Karpas-422 (cell line): ENCODE data around the gene PRDM16. TPM values are rescaled to one million over a fixed set of nuclear protein-coding genes. Genes with fewer than 3 reads are reported as not detected.

Experiments used
- DNase-seq: peaks from one replicate; pipeline ENCODE4 v3.0.0-alpha.2; 2015
- H2AFZ ChIP-seq: fragments of 200-600 bp; sonication (generic); 2 replicates; pipeline ENCODE4 v1.6.1; 2014; ENCODE audit warnings: antibody characterized with exemption, low read length, mixed read lengths
- H3K27ac ChIP-seq: fragments of 200-600 bp; sonication (generic); 2 replicates; pipeline ENCODE4 v1.5.1; 2014; ENCODE audit warnings: mild to moderate bottlenecking, low read length, moderate library complexity
- H3K27me3 ChIP-seq: fragments of 200-600 bp; sonication (generic); 2 replicates; pipeline ENCODE4 v1.6.1; 2014; ENCODE audit warnings: low read length, mixed read lengths
- H3K36me3 ChIP-seq: fragments of 200-600 bp; sonication (generic); 2 replicates; pipeline ENCODE4 v1.6.1; 2014; ENCODE audit warnings: low read length, mixed read lengths; ENCODE audit not compliant: insufficient read depth
- H3K4me1 ChIP-seq: fragments of 200-600 bp; sonication (generic); 2 replicates; pipeline ENCODE4 v1.6.1; 2014; ENCODE audit warnings: mild to moderate bottlenecking, low read length, mixed read lengths
- H3K4me2 ChIP-seq: fragments of 200-600 bp; sonication (generic); 2 replicates; pipeline ENCODE4 v1.6.1; 2014; ENCODE audit warnings: low read length, low read depth, mild to moderate bottlenecking; ENCODE audit not compliant: poor library complexity, severe bottlenecking
- H3K4me3 ChIP-seq: fragments of 200-600 bp; sonication (generic); 2 replicates; pipeline ENCODE4 v1.5.1; 2014; ENCODE audit warnings: mild to moderate bottlenecking, antibody characterized with exemption, low read length, mixed read lengths
- H3K79me2 ChIP-seq: fragments of 200-600 bp; sonication (generic); 2 replicates; pipeline ENCODE4 v1.6.1; 2014; ENCODE audit warnings: mild to moderate bottlenecking, low read length, mixed read lengths
- H3K9ac ChIP-seq: fragments of 200-600 bp; sonication (generic); 2 replicates; pipeline ENCODE4 v1.6.0; 2014; ENCODE audit warnings: low read length
- H3K9me2 ChIP-seq: fragments of 200-600 bp; sonication (generic), shearing (Covaris generic); replicated peaks from 2 replicates; pipeline ENCODE4 v1.6.0; 2014; ENCODE audit warnings: mild to moderate bottlenecking, low read length, moderate library complexity; ENCODE audit not compliant: insufficient read depth
- H3K9me3 ChIP-seq: fragments of 300-700, 200-600 bp; sonication (generic); 2 replicates; pipeline ENCODE4 v1.6.1; 2014; ENCODE audit warnings: low read length, mixed read lengths
- H4K20me1 ChIP-seq: fragments of 200-600 bp; sonication (generic); 2 replicates; pipeline ENCODE4 v1.6.1; 2014; ENCODE audit warnings: mild to moderate bottlenecking, antibody characterized with exemption, low read length, low read depth; ENCODE audit not compliant: insufficient read depth
- total RNA-seq: library from RNA; depleted of rRNA; stranded (reverse); fragments of >200 nt; shearing (Covaris generic); gene quantifications from 2 replicates; pipeline ENCODE4 v1.2.3, GENCODE V29; 2014; ENCODE audit warnings: low replicate concordance

PRDM16 gene
- total RNA-seq, 1 experiment from 2014 or later = not detected

DNA sequence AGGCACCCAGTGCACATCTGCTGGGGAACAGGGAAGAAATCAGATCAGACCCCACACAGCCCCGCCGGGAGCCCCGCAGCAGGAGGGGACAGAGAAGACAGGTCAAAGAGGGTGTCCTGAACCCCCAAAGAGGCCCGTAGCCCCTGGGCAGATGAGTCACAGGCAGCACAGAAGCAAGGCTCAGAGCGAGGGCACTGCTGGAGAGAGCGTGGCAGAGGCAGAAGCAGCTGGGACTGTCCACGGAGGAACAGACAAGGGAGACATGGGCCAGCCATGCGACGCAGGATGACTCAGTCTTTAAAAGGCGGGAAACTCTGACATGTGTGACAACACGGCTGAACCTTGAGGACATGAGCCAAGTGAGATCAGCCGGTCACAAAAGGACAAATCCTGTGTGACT lies 14.5 kb upstream of the PRDM16 start:
- Histone ChIP-seq H3K4me3 (no peak overlapping the region), H3K4me2 (no peak overlapping the region), H3K27ac (no peak overlapping the region), H3K4me1 (no peaks in the 10 kb centered on the region), H4K20me1 (no peaks in the 10 kb centered on the region), H3K27me3 (no peaks in the 10 kb centered on the region), H3K79me2 (no peaks in the 10 kb centered on the region), H2AFZ (no peak overlapping the region), H3K9ac (no peak overlapping the region), H3K9me3 (no peaks in the 10 kb centered on the region), H3K36me3 (no peaks in the 10 kb centered on the region), H3K9me2 (no peaks in the 10 kb centered on the region)
- no peak for DNase-seq

DNA sequence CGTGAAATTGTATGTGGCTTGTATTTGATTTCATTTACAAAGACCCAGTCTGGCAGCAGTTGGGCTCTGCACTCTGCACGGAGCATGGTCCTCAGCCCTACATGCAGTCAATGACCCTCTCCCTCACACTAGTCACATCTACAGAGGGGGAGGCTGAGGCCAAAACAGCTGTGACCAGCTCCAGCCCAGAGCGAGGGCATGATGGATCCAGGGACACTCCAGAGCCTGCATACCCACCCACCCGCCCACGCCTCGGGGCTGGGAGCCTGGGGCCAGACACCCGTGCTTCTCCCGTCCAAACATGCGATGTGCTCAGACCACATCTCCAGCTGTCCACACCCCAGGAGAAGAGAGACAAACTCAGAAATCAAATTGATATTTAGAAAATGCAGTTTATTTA lies 14.0 kb upstream of the PRDM16 start:
- H3K36me3 ChIP-seq = no peaks in the 10 kb centered on the region
- no peaks in the 10 kb centered on the region for H3K4me1 ChIP-seq
- no peak for DNase-seq
- H3K4me3 ChIP-seq = no peak overlapping the region
- no peak overlapping the region for H3K4me2 ChIP-seq
- H3K27me3 ChIP-seq = no peaks in the 10 kb centered on the region
- H3K9me3 ChIP-seq = no peaks in the 10 kb centered on the region
- H3K27ac ChIP-seq = no peak overlapping the region
- H4K20me1 ChIP-seq = no peaks in the 10 kb centered on the region
- no peaks in the 10 kb centered on the region for H3K9me2 ChIP-seq
- H3K9ac ChIP-seq = no peak overlapping the region
- H2AFZ ChIP-seq = no peak overlapping the region
- no peaks in the 10 kb centered on the region for H3K79me2 ChIP-seq

DNA sequence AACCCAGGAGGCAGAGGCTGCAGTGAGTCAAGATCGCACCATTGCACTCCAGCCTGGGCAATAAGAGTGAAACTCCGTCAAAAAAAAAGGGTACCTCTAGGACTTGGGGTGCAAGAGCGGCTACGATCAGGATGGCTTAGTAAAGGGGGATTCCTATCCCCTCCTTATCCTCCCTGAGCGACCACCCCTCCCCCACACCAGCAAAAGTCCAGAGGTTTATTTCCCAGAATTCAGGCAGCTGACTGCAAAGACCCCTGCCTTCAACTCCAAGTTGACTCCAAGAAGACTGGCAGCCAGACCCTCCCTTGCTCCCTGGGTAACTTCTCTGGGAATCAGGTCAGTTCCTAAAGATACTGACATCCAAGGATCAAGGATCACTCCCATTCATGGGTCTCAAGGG lies 12.4 kb upstream of the PRDM16 start:
- H4K20me1 ChIP-seq = no peaks in the 10 kb centered on the region
- no peaks in the 10 kb centered on the region for H3K9me2 ChIP-seq
- no peaks in the 10 kb centered on the region for H3K4me1 ChIP-seq
- no peak overlapping the region for H3K4me3 ChIP-seq
- H3K4me2 ChIP-seq = no peak overlapping the region
- H3K36me3 ChIP-seq = no peaks in the 10 kb centered on the region
- H3K9ac ChIP-seq = no peak overlapping the region
- H3K27ac ChIP-seq = no peak overlapping the region
- H3K79me2 ChIP-seq = no peaks in the 10 kb centered on the region
- no peaks in the 10 kb centered on the region for H3K27me3 ChIP-seq
- H3K9me3 ChIP-seq = no peaks in the 10 kb centered on the region
- no peak overlapping the region for H2AFZ ChIP-seq
- no peak for DNase-seq

DNA sequence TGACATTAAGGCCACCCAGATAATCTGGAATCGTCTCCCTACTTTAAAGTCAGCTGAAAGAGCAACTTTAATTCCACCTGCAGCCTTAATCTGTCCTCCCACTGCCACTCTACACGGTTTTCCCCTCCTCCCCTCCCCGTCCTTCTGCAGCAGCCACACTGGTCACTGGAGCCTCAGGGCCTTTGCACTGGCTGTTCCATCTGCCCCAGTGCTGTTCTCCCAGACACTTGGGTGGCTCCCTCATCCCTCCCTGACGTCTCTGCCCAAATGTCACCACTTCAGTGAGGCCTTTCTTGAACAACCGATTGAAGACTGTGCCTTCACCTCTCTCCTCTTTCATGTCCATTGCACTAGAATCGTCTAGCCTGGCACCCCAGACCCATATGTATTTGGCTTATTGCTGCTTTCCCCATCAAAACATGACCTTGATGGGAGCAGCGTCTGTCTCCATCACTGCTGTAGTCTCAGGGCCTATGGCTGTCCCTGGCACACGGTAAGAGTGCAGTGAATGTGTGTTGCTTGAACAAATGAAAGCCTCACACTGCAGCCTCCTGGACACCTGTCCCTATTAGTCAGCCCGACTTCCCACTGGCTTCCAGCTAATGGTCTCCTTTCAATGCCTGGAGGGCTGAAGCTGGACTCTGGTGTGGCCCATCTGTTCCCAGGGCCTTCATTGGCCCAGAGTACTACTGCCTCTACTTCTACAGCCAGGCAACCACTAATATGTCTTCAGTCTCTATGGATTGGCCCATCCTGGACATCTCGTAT lies 10.6 kb upstream of the PRDM16 start:
- Histone ChIP-seq H3K9me3 (no peaks in the 10 kb centered on the region), H3K27ac (no peak overlapping the region), H3K27me3 (no peaks in the 10 kb centered on the region), H3K9ac (no peak overlapping the region), H3K4me1 (no peaks in the 10 kb centered on the region), H4K20me1 (no peaks in the 10 kb centered on the region), H3K4me2 (no peak overlapping the region), H3K79me2 (no peaks in the 10 kb centered on the region), H3K4me3 (no peak overlapping the region), H3K9me2 (no peaks in the 10 kb centered on the region), H2AFZ (no peak overlapping the region), H3K36me3 (no peaks in the 10 kb centered on the region)
- DNase-seq = no peak

DNA sequence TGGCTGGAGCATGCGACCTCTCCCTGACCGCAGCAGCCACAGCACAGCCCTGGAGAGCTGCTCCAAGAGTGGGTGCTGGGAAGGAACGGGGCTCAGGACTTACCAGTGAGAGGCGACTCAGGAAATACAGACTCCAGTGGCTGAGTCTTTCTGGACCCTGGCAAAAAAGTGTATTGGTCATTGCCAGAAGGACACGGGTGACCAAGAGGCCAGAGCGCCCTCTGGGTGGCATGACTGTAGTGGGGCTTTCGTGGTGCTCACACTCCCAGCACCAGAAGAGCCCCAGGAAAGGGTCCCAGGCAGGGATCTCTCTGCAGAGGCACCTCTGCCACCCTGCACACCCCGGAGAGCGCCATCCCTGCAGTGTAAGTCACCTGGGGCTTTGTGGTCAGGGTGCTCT lies 8.9 kb upstream of the PRDM16 start:
- no peak for DNase-seq
- no peaks in the 10 kb centered on the region for H3K27me3 ChIP-seq
- H3K4me2 ChIP-seq = no peak overlapping the region
- no peaks in the 10 kb centered on the region for H3K36me3 ChIP-seq
- no peak overlapping the region for H3K27ac ChIP-seq
- no peak overlapping the region for H2AFZ ChIP-seq
- no peaks in the 10 kb centered on the region for H3K79me2 ChIP-seq
- H3K4me1 ChIP-seq = no peaks in the 10 kb centered on the region
- H3K9ac ChIP-seq = no peak overlapping the region
- H3K9me2 ChIP-seq = no peaks in the 10 kb centered on the region
- H3K9me3 ChIP-seq = no peaks in the 10 kb centered on the region
- H3K4me3 ChIP-seq = no peak overlapping the region
- no peaks in the 10 kb centered on the region for H4K20me1 ChIP-seq

DNA sequence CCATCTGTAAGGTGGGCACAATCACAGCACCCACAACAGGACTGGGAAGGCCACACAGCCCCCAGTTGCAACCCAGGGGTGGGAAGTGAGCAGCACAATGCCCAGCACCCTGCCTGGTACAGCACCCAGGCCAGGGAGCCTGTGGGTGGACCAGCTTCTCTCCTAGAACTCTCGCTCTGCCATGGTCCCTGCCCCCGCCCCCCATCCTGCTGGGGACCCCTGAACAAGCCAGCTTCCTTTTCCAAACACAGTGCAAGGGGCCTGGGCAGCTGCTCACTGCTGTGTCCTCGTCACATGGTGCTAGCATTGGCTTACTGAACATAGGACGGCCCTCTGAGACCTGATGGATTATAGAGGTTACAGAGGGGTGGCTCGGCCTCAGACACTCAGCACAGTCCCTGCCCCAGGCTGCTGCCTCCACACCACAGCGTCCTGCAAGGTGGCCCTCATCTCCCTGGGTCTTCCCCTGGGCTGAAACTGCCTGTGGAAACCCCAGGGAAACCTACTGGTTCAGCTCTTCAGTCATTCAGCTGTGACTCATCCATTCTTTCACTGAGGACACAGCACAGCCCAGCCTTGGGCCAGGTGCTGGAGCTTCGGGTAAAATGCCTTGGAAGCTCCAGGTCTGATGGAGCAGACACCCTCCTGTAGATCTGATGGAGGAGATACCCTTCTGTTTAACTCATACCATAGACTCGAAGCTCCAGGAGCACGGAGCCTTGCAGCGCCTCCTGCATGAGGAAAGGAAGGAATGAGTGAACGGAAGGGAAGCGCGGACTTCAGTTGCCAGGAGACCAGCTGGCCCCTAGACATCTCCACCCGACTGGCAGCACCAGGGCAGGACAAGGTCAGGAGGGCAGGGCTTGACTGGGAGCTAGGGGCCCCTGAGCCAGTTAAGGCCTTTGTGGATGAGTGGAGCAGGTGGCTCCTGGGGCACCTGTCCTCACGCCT lies 8.1 kb upstream of the PRDM16 start:
- Histone ChIP-seq H3K79me2 (no peaks in the 10 kb centered on the region), H3K36me3 (no peaks in the 10 kb centered on the region), H3K27me3 (no peaks in the 10 kb centered on the region), H4K20me1 (no peaks in the 10 kb centered on the region), H3K9me3 (no peaks in the 10 kb centered on the region), H3K9ac (no peak overlapping the region), H3K4me1 (no peaks in the 10 kb centered on the region), H3K9me2 (no peaks in the 10 kb centered on the region), H3K4me2 (no peak overlapping the region), H2AFZ (no peak overlapping the region), H3K27ac (no peak overlapping the region), H3K4me3 (no peak overlapping the region)
- no peak for DNase-seq

DNA sequence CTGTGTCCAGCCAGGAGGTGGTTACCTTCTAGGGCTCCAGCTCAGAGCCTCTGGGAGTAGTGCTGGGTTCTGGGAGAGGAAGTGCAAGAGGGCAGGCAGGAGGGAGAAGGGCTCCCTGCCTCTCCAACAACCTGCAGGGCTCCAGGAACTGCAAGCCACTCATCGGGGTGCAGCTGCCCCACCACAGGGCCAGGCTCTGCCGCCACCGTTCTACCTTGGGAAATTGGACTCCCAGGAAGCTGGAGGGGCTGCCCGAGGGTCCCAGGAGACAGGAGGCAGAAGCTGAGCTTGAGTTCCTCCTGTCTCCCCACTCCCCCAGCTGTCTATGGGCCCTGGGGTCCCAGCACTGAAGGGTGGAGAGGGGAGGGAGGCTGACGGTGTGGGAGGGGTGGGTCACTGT lies 7.4 kb upstream of the PRDM16 start:
- Histone ChIP-seq H3K4me3 (no peak overlapping the region), H3K27me3 (no peaks in the 10 kb centered on the region)

DNA sequence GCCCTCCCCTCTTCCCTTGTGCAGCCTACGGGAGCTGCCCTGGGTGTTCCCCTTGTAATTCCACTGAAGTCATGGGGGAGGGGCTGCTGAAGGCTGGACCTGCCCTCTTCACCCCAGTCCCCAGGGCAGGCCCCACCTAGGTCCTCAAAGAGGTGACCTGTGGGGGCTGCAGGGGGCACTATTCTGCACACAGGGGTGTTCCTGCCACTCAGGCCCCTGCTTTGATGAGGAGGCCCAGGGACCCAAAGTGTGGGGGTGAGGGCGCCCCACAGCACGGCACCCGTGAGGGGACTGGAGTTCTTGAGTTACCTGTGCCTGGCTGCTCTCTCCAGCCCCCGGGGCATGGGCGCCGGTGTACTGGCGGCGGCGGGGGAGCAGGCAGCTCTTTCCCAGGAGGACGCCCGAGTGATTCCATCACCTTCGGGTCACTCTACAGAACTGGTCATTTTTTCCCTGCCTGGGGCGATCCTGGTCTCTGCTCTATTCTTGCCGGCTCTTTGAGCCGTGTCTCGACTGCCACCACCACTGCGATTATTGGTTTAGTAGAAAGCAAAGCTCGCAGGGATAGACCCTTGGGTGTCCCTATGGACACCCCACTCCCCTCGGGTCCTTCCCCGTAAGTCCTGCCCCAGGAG lies 6.9 kb upstream of the PRDM16 start:
- Histone ChIP-seq H3K9me2 (no peaks in the 10 kb centered on the region), H3K4me2 (no peak overlapping the region), H3K27me3 (no peaks in the 10 kb centered on the region), H2AFZ (no peak overlapping the region), H3K27ac (no peak overlapping the region), H3K4me3 (no peak overlapping the region), H3K79me2 (no peaks in the 10 kb centered on the region), H4K20me1 (no peaks in the 10 kb centered on the region), H3K36me3 (no peaks in the 10 kb centered on the region), H3K4me1 (no peaks in the 10 kb centered on the region), H3K9me3 (no peaks in the 10 kb centered on the region), H3K9ac (no peak overlapping the region)
- DNase-seq = no peak

More for the DNA sequence above, 7.4 kb upstream of the PRDM16 start:
- H4K20me1 ChIP-seq = no peaks in the 10 kb centered on the region
- H3K9me3 ChIP-seq = no peaks in the 10 kb centered on the region
- H3K9me2 ChIP-seq = no peaks in the 10 kb centered on the region
- no peaks in the 10 kb centered on the region for H3K4me1 ChIP-seq
- H2AFZ ChIP-seq = no peak overlapping the region
- H3K27ac ChIP-seq = no peak overlapping the region
- no peak overlapping the region for H3K9ac ChIP-seq
- no peak for DNase-seq
- no peaks in the 10 kb centered on the region for H3K79me2 ChIP-seq
- no peaks in the 10 kb centered on the region for H3K36me3 ChIP-seq
- no peak overlapping the region for H3K4me2 ChIP-seq
